Fibroblast of lung (primary cell): ENCODE results near the gene GNA12. TPM values are rescaled to one million over a fixed set of nuclear protein-coding genes. Genes with fewer than 3 reads are reported as not detected.

ENCODE experiments used
- DNase-seq, 2 donors: peaks; one replicate each; pipeline versions ENCODE4 v3.0.0 to v3.0.0-alpha.2; 2010; ENCODE audit warnings: low read depth in 2 of 2
- H2AFZ ChIP-seq: 2 replicates; pipeline ENCODE4 v1.5.1; 2012; ENCODE audit warnings: low read length, control low read depth, inconsistent platforms
- H3K27ac ChIP-seq: 2 replicates; pipeline ENCODE4 v1.5.1; 2011; ENCODE audit warnings: low read length, control low read depth; ENCODE audit not compliant: insufficient read depth
- H3K27me3 ChIP-seq: 2 replicates; pipeline ENCODE4 v1.5.1; 2011; ENCODE audit warnings: mild to moderate bottlenecking, low read length; ENCODE audit not compliant: control insufficient read depth, insufficient read depth
- H3K36me3 ChIP-seq: 2 replicates; pipeline ENCODE4 v1.5.1; 2011; ENCODE audit warnings: low read length; ENCODE audit not compliant: control insufficient read depth, insufficient read depth
- H3K4me1 ChIP-seq: 2 replicates; pipeline ENCODE4 v1.5.1; 2011; ENCODE audit warnings: low read length; ENCODE audit not compliant: control insufficient read depth, insufficient read depth; ENCODE audit errors: extremely low read depth
- H3K4me2 ChIP-seq: 2 replicates; pipeline ENCODE4 v1.5.1; 2011; ENCODE audit warnings: low read length, control low read depth; ENCODE audit not compliant: insufficient read depth; ENCODE audit errors: extremely low read depth
- H3K4me3 ChIP-seq, 4 experiments: fragments of 200-600 bp in 1 of 4; sonication (generic) in 1 of 4; replicated peaks in 1 of 4; 2 replicates each; pipeline ENCODE4 v1.5.1; 2011 to 2016; ENCODE audit warnings: low read length in 4 of 4, low read depth in 3 of 4, mild to moderate bottlenecking in 3 of 4, control low read depth in 2 of 4, inconsistent platforms in 1 of 4, mixed read lengths in 1 of 4; ENCODE audit not compliant: insufficient read depth in 1 of 4; ENCODE audit errors: control extremely low read depth in 1 of 4
- H3K79me2 ChIP-seq: 2 replicates; pipeline ENCODE4 v1.5.1; 2012; ENCODE audit warnings: mild to moderate bottlenecking, low read length, inconsistent platforms; ENCODE audit not compliant: control insufficient read depth, insufficient read depth
- H3K9ac ChIP-seq: 2 replicates; pipeline ENCODE4 v1.5.1; 2011; ENCODE audit warnings: mild to moderate bottlenecking, low read length, control low read depth; ENCODE audit not compliant: insufficient read depth
- H3K9me3 ChIP-seq: 2 replicates; pipeline ENCODE4 v1.5.1; 2012; ENCODE audit warnings: low read depth, low read length; ENCODE audit not compliant: control insufficient read depth, insufficient read depth
- H4K20me1 ChIP-seq: 2 replicates; pipeline ENCODE4 v1.5.1; 2011; ENCODE audit warnings: low read length; ENCODE audit not compliant: control insufficient read depth, insufficient read depth; ENCODE audit errors: extremely low read depth
- EZH2 ChIP-seq: IDR thresholded peaks from 2 replicates; pipeline ENCODE4 v1.5.1; 2012; ENCODE audit warnings: low read length, control low read depth, mild to moderate bottlenecking; ENCODE audit errors: missing control alignments
- polyA plus RNA-seq, 2 donors: library from polyadenylated mRNA; depleted of rRNA in 1 of 2; stranded (reverse) in 1 of 2; unstranded in 1 of 2; fragments of >200 nt; gene quantifications; 2 replicates each; pipeline ENCODE4 v1.2.1, GENCODE V29; 2011 to 2012; ENCODE audit warnings: missing spikeins in 1 of 2
- total RNA-seq: library from RNA; depleted of rRNA; stranded (reverse); fragments of >200 nt; gene quantifications from 2 replicates; pipeline ENCODE4 v1.2.1, GENCODE V29; 2014
- TF ChIP-seq, protein P1 (sequence below), 2 donors: IDR thresholded peaks in 1 of 2; conservative IDR thresholded peaks in 1 of 2; 1 replicate in 1 of 2; 2 replicates in 1 of 2; pipeline ENCODE4 v1.5.1; 2011 to 2012; ENCODE audit warnings: low read length in 2 of 2, control low read depth in 1 of 2, inconsistent platforms in 1 of 2, low read depth in 1 of 2, mild to moderate bottlenecking in 1 of 2

GNA12 gene
- total and polyA plus RNA-seq, 2 donors (not counting 1 experiment from before 2014, with no cell fraction given) = 36.2 to 137 TPM

- peak; percentile 32 to 40 for DNase-seq
- H3K36me3 ChIP-seq = no peaks in the 10 kb centered on the region
- no peaks in the 10 kb centered on the region for H3K27me3 ChIP-seq
- TF ChIP-seq EZH2 = no peak
- TF ChIP-seq, protein P1, sequence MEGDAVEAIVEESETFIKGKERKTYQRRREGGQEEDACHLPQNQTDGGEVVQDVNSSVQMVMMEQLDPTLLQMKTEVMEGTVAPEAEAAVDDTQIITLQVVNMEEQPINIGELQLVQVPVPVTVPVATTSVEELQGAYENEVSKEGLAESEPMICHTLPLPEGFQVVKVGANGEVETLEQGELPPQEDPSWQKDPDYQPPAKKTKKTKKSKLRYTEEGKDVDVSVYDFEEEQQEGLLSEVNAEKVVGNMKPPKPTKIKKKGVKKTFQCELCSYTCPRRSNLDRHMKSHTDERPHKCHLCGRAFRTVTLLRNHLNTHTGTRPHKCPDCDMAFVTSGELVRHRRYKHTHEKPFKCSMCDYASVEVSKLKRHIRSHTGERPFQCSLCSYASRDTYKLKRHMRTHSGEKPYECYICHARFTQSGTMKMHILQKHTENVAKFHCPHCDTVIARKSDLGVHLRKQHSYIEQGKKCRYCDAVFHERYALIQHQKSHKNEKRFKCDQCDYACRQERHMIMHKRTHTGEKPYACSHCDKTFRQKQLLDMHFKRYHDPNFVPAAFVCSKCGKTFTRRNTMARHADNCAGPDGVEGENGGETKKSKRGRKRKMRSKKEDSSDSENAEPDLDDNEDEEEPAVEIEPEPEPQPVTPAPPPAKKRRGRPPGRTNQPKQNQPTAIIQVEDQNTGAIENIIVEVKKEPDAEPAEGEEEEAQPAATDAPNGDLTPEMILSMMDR (conservative IDR thresholded peaks at IDR 0.05 in 1 of 2, IDR thresholded peaks at IDR 0.05 in 1 of 2; ENCODE audit: low read depth in 1 of 2, low read length in 2 of 2) = no peak
- no peak overlapping the region for H3K4me3 ChIP-seq
- no peaks in the 10 kb centered on the region for H3K4me1 ChIP-seq
- H3K27ac ChIP-seq = no peak overlapping the region
- H3K9me3 ChIP-seq = no peaks in the 10 kb centered on the region
- H4K20me1 ChIP-seq = no peaks in the 10 kb centered on the region
- H3K4me2 ChIP-seq = no peak overlapping the region
- no peak overlapping the region for H3K9ac ChIP-seq
- peak overlapping the region; percentile 36 for H2AFZ ChIP-seq
- no peaks in the 10 kb centered on the region for H3K79me2 ChIP-seq
These were observed 9.0 kb upstream of the GNA12 start for GRCh38 chr7:2853147-2853546.

GRCh38 chr7:2851497-2851896 lies 7.4 kb upstream of the GNA12 start:
- Histone ChIP-seq H3K27ac (no peak overlapping the region), H3K9me3 (no peaks in the 10 kb centered on the region), H3K27me3 (no peaks in the 10 kb centered on the region), H3K9ac (no peak overlapping the region), H3K4me3 (no peak overlapping the region), H3K4me1 (no peaks in the 10 kb centered on the region), H4K20me1 (no peaks in the 10 kb centered on the region), H3K79me2 (no peaks in the 10 kb centered on the region), H3K36me3 (no peaks in the 10 kb centered on the region), H2AFZ (no peak overlapping the region), H3K4me2 (no peak overlapping the region)
- TF ChIP-seq, protein P1 (conservative IDR thresholded peaks at IDR 0.05 in 1 of 2, IDR thresholded peaks at IDR 0.05 in 1 of 2; ENCODE audit: low read depth in 1 of 2, low read length in 2 of 2) = no peak
- TF ChIP-seq EZH2 = no peak
- no peak for DNase-seq

DNA sequence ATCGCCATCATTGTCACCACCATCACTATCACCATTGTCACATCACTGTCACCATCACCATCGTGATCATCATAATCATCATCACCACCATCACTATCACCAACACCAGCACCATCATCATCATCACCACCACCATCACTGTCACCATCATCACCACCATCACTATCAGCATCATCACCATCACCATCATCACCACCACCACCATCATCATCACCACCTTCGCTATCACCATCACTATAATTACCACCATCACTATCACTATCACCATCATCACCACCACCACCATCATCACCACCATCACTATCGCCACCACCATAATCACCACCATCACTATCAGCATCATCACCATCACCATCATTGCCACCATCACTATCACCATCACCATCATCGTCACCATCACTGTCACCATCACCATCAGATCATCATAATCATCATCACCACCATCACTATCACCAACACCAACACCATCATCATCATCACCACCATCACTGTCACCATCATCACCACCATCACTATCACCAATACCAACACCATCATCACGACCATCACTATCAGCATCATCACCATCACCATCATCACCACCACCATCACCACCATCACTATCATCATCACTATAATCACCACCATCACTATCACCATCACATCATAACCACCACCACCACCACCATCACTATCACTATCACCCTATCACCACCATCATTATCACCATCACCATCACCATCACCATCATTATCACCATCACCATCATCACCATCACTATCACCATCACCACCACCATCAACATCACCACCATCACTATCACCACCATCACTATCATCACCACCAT lies 6.0 kb upstream of the GNA12 start:
- Histone ChIP-seq H3K27me3 (no peaks in the 10 kb centered on the region), H4K20me1 (no peaks in the 10 kb centered on the region), H3K36me3 (no peaks in the 10 kb centered on the region), H3K4me3 (no peak overlapping the region), H3K4me2 (no peak overlapping the region), H3K27ac (no peak overlapping the region), H3K4me1 (no peaks in the 10 kb centered on the region), H3K79me2 (no peaks in the 10 kb centered on the region), H2AFZ (no peak overlapping the region), H3K9ac (no peak overlapping the region), H3K9me3 (no peaks in the 10 kb centered on the region)
- DNase-seq = no peak
- TF ChIP-seq EZH2 = no peak
- TF ChIP-seq, protein P1 (conservative IDR thresholded peaks at IDR 0.05 in 1 of 2, IDR thresholded peaks at IDR 0.05 in 1 of 2; ENCODE audit: low read depth in 1 of 2, low read length in 2 of 2) = no peak
